Stimulated activated CD8-positive, alpha-beta memory T cell treated with anti-CD3 and anti-CD28 coated beads, Interleukin-7, amount 100 ng/mL, for 24 hours (primary cell): ENCODE results near the gene LRRC8D.
"Not testable (repeated sequence)": the region's sequence is repeated elsewhere in the genome, so short reads cannot be mapped to it uniquely, and the experiment has no call there.

Source experiments
- DNase-seq: peaks from one replicate; pipeline ENCODE4 v3.0.0-alpha.2; 2020; ENCODE audit warnings: low read depth

Gene LRRC8D

DNA sequence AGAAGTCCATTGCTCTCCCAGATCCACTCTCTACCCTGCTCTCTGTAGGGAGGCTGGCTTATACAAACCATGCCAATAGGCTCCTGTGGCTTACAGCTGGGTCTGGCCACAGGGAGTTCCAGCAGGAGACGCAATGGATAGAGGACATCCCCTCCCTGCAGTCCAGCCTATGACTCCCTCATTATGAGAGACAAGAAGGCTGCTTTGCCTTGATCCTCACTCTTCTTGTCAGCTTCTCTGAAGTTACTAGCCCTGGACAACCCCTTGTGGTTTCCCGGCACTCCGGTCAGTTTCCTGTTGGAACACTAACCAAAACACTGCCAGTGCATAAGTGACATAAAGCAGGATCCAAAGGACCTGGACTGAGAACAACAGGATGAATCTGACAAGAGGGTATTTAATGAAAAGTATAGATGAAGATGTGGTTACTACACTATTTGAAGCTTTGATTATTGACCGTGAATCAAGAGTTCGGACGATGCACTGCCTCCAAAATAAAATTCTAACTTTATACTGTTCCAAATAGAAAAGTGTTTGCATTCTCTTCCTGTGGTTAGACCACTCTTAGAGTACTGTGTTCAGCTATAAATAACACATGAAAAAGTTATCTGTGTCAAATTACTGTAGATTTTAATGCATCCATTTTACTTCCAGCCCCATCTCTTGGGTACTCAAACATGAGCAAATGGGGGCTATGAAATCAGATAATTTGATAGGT, 141.4 kb downstream of the LRRC8D start:
- DNase-seq = no peak

DNA sequence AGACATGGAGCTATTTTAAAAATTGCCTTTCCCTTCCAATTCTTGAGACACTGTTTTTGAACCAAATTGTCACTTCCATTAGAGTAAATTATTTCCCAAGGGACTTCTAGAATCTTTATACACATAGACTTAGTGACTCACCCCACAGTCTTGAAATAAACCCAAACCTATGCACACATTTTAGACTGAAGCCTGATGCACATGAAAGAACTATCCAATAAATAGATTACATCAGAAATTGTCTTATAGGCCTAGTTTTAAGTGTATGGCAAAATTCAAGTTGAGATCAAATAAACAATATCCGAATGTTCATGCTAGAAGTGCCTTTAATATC, 141.9 kb downstream of the LRRC8D start:
- no peak for DNase-seq

DNA sequence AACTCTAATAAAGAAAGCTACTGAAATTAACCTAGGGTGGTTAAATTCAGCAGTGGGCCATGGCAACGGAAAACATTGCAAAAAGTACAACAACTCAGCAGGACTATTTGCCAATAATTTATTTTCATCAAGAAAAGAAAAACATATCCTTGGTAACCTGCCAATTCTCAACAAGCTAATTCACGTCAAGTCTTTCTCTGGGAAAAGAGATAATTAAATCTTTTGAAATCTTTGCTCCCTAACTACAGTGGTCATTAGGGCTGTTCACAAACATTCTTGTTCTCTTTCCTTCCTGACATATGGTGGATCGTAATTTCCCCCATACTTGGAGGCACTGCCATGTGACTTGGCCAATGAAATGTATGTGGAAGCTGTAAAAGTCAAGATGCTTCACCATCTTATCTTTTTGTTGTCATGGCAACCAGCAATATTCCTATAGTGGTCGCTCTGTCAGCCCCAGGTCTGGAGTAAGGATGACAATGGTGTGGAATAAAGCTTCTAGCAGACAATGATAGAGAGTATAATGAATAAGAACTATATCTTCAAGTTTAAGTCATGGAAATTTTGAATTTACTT, 144.4 kb downstream of the LRRC8D start:
- no peak for DNase-seq

DNA sequence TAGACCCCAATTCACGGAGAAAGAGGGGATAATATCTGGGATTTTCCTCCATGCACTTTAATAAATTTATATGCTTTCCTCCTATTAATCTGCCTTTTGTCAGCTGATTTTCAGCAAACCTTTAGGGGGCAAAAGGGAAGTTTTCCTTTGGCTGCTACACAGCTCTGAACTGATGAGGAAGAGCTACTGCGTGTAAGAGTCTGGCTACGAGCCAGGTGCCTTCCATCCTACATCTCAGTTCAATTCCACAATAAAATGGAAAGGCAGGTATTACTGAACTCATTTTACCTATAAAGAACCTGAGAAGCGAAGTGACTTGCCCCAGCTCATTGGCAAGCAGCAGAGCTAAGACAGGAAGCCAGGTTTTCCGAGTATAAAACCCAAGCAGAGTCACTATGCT, 145.8 kb downstream of the LRRC8D start:
- no peak for DNase-seq

DNA sequence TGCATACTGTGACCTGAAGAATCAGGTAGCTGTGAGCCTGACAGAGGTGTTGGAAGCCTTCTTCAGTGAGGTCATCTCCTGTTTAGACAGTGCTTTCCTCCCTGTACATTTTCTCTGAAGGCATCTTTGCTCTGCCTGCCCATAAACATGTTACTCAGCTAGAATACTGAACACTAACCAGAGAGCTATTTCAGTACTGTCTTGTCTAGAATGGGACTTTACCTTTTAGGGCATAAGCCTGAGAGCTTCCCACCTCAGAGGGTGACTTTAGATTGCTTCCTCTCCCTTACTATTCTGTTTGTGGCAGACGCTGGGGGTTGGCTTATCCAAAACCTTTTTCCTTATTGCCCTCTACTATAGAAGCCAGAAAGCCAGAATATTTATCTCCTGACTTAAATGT, 150.8 kb downstream of the LRRC8D start:
- no peak for DNase-seq

DNA sequence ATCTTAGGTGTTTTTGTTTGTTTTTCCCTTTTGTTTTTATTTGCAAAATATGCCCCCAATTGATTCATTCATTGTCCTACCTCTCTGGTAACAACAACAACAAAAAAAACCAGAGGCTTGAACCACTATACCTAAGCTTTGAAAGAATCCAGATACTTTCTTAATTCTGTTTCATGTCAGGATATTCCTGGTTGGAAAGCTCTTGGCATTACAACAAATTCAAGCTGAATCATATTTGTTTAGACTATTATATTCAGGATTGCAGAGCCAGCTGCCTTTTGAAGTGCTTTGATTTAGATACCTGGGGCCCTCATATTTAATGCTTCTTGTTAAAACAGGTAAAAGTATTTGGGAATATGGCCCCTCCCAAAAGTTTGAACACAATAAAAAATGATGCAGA, 151.2 kb downstream of the LRRC8D start:
- no peak for DNase-seq

DNA sequence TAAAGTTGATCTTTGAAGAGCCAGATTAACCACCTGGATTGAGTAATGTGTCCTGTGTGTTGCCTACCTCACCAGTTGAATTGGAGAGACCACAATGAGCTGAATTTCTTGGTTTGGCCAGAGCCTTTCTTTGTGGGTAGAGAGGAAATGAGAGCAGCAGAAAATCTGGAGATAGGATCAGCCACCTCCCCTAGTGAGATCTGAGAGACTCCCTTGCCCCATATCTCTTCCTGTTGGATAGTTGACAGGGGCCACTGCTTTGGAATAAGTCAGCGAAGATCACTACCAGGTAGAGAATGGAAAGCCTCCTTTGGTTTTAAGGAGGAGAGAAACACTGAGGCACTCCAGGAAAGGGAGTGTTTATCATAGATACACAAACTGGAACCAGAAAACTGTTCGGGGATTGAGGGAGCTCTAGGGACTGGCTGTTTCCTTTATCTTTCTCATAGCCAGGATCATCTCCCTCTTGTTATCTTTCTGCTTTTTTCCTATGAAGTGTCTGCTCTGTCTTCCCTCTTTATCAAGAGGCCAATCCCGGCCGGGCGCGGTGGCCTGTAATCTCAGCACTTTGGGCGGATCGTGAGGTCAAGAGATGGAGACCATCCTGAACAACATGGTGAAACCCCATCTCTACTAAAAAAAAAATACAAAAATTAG, 152.8 kb downstream of the LRRC8D start:
- DNase-seq = no peak

DNA sequence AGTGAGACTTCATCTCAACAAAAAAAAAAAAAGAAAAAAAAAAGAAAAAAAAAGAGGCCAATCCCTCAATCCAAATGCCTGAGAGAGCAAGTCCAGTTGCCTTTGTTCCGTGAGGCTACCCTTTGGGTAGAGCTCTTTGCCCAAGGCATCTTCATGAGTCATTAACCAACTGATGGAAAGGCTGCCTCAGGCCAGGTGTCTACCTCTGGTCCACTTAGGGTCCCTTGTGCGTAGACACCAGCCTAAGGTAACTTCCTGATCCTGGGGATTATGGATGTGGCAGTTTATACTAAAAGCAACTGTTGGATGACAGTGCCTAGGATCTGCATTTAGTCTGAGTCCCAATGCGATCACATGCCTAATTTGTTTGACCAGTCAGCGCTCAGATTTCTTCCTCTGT, 153.4 kb downstream of the LRRC8D start:
- no peak for DNase-seq

DNA sequence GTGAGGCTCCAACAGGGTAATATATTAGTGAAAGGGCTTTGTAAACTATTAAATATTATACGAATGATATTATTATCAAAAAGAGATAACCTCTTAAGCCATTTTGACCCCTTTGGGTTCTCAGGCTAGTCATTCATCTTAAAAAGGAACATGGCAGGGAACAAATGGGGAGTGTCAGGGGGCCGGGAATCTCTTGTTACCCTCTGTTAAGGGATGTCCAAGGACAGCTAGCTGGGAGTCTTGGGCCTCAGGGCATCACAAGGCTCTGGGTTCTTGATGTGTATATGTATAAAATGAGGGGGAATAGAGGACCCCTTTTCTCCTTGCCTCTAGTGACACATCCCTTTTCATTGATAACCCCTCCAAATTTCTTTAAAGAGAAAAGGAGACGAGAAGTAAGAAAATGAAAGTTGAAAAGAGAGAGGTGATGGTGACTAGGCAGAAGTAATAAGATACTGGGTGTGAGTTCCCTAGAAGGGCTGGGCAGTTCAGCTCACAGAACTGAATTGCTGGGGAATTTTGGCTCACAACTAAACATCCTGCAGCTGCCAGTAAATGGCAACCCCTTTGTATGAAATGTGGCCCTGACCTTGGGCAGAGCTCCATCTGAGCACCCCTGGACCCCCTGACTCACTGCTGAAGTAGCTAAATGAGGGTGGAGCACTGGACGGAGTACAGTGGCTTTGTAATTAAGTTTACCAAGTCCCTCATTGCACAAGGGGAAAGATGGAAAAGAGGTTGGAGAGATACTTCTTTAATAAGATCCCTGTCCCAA, 154.1 kb downstream of the LRRC8D start:
- no peak for DNase-seq

DNA sequence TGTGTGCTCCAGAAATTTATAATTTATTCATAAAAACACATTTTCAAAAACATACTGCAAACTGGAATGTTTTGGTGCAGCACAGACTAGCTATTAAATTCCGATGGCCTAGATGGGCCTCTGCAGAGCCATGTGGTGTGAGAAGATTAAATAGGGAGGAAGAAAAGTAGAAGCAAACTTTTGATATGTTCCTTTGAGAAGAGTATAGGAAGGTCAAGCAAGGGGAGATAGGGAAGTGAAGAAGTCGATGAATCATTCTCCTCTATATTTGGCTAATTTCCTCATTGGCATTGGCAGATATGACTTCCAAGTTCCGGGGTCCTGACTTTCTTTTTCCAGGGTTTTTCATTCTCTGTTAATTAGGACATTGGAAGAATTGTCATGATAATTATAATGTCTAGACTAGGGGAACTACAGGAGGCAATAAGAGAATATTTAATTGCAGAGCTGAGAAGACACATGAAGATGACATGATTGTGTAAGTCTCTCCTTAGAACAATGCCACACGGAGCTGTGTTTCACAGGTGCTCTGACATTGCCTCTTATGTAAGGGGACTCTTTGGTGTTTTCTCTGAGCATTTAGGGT, 154.8 kb downstream of the LRRC8D start:
- no peak for DNase-seq

DNA sequence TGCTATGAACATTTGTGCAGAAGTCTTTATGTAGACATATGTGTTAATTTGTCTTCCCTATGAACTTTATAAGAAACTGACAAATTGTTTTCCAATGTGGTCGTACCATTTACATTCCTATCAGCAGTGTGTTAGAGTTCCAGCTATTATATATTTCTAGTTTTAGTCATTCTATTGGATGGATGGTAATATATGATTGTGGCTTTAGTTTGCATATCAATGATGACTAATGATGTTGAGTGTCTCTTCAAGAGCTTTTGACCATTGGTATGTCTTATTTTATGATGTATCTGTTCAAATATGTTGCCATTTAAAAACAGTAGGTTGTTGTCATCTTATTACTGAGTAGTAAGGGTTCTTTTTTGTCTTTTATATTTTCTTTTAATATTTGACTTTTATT, 157.9 kb downstream of the LRRC8D start:
- DNase-seq = no peak

DNA sequence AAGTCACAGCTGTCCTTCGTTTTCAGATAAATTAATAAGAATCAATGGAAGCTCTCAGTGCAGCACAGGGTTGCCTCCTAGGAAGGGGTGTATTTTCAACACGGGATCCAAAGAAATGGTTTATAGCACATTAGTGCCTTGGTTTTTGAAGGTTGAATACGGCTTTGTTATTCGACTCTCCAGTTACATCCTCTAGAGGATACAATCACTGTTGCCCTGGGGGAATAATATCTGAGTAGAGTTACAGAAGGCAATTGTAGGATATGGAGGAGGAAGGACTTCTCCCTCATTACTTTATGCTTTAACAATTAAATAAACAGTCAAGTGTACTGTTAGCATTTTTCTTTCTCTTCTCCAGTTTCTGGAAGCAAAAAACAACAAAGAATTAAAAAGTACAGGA, 159.8 kb downstream of the LRRC8D start:
- no peak for DNase-seq

DNA sequence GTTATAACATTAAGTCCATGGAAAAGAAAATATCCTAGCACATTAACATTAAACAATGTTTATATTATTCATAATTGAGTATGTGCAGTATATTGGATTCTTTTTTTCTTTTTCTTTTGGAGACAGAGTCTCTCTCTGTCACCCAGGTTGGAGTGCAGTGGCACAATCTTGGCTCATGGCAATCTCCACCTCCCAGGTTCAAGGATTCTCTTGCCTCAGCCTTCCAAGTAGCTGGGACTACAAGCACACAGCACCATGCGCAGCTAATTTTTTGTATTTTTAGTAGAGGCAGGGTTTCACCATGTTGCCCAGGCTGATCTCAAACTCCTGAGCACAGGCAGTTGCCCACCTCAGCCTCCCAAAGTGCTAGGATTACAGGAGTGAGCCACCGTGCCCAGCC, 162.0 kb downstream of the LRRC8D start:
- DNase-seq = not testable (repeated sequence)

DNA sequence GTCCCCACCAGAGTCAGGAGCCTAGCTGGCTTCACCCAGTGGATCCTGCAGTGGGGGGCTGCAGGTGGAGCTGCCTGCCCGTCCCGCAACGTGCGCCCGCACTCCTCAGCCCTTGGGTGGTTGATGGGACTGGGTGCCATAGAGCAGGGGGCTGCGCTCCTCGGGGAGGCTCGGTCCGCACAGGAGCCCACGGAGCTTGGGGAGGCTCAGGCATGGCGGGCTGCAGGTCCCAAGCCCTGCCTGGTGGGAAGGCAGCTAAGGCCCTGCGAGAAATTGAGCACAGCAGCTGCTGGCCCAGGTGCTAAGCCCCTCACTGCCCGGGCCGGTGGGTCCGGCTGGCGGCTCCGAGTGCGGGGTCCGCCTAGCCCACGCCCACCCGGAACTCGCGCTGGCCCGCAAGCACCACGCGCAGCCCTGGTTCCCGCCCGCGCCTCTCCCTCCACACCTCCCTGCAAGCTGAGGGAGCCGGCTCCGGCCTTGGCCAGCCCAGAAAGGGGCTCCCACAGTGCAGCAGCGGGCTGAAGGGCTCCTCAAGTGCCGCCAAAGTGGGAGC, 163.8 kb downstream of the LRRC8D start:
- not testable (repeated sequence) for DNase-seq

DNA sequence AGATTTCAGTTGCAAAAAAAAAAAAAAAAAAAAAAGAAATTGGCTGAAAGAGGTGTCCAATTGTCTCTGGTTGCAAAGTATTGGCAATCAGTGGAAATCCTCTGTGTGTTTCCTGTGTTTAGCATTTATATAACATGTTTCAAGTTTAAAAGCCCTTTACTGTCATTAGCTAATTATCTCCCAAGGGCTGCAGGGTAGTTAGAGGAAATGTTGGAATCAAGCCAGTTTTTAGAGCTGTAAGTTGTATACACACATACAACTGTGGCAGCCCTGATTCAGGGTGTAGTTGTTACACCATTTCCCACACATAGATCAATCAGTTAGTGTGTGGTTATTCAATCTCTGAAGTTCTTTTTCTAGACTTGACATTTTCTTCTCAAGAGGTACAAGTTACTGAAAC, 165.2 kb downstream of the LRRC8D start:
- no peak for DNase-seq
